ENCODE data around the gene SATL1.

- no peak for TF ChIP-seq CTCF (IDR thresholded peaks at IDR 0.05)
- TF ChIP-seq EP300 (IDR thresholded peaks at IDR 0.05), result no peak
These were observed 132.2 kb downstream of the SATL1 start for GRCh38 chrX:85111347-85111746.

All from ovary (tissue), 3 donors.